ENCODE data around the gene LRRC31.

Gene LRRC31

DNA sequence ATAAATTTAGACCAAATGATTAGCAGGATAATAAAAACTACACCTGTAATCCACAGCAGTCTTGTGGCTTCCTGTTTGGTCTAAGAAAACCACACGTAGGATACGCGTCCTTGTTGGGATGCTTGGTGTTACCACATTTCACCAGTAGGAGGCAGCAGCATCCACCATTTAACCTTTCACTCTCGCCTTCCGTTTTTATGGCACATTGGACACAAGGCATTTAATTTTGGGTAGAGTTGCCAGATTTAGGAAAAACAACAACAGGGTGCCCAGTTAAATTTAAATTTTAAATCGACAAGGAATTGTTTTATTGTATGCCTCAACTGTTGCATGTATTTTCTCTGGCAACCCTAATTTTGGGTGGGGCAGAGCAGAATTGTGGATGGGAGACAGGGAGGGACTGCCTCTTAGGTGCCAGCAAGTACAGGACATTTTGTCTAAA is 6.3 kb downstream of the LRRC31 start:
- peak; percentile 70 for DNase-seq (ENCODE audit: low spot score)

DNA sequence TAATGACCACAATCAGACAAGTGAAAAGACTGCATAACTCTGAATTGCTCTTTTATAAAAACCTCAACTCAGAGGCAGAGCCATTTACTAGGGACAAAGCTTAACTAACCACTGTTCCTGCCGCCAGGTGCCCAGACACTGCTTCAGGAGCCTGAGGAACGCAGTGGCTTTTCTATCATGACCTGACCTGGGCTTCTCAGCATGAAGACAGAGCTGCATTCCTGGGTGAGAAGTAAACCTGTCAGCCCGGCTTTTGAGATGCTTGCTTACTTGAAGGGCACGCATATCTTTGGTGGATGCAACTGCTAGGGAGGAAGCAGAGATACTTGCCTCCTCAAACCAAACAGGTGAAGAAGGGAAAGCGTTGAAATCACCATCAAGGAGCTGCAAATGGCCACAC is 7.9 kb downstream of the LRRC31 start:
- no peak for DNase-seq (ENCODE audit: low spot score)

DNA sequence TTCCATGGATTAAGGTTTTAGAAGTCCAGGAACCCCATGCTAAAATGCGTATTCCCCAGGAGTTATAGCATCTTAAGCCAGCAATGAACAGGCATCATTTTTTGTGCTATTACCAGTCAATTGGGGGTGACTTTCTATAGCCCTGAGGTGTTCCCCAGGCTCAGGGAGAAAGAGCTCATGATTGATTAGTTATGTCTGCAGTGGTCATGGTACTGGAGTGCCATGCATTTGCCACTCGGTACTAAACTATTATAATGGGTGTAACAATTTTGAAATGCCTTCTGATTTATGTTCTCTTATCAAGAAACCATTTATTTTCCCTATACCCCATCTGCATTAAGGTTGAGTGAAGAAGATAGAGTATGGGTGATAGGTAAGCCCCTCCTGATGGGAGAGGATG is 11.9 kb downstream of the LRRC31 start:
- DNase-seq (ENCODE audit: low spot score) = no peak

DNA sequence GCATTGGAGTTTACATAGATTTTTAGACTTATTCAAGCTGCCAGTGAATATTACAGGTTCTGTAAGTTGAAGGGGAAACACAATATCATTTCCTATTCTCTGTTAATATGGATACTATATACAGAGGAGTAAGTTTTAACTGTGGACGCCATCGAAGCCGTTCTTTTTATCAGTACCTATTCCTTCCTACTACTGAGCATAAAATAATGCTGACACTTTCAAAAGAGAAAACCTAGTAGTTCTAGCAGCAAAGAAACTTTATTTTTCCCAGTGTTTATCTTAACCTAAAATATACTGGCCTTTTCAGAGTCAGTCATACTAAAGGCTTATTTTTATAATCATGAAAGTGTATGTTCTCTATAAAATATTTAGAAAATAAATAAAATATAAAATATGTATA is 14.2 kb downstream of the LRRC31 start:
- no peak for DNase-seq (ENCODE audit: low spot score)

DNA sequence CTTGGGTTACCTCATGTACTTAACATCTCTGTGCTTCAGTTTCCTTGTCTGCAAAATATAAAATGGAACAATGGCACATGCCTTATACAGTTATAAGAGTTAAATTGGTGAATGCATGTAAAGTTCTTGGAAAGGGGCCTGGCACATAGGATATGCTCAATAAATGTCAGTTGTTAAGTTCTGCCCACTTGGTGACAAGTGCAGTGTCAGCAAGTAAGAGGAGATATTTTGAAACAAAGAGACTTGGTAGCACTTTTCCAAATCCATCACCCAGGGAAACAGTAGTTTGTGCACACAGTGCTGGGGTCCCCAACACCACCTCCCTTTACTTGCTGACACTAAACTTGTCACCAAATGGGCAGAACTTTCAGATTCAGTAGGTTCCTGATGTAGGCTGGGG is 19.1 kb downstream of the LRRC31 start:
- DNase-seq (ENCODE audit: low spot score) = no peak

DNA sequence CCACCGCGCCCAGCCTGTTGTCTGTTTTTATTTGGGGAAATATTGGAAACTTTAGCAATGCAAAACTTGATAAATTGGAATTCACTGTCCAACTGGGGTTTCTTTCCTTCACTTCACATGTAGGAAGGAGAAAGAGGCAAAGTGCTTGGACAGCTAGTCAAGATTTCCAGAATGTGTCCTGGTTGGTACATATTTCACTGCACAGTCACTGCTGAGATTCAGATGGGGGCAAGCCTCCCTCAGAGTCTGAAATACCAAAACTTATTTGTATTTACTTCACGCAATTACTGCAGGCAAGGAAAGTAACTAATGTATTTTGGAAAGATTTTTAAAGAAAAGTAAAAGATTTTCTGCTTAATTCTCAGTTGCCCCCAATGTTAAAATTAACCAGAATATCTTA is 21.0 kb downstream of the LRRC31 start:
- DNase-seq (ENCODE audit: low spot score) = no peak

DNA sequence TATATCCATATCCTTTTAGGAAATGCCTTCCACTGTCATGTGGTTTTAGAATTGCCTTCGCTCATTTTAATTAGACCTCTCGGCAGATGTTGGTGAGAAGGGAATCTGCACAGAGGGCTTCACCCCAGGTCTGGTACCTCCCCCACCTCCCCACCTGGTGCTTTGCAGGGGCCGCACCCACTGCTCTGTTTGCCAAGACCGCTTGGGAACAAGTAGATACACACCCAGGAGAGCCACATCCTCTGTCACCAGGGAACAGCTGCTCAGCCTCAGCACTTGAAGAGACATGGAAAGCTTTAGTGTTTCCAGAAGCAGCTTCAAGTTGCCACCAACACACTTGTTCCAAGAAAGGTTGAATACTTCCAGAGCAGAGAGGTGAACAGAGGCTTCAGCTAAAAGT is 21.8 kb downstream of the LRRC31 start:
- DNase-seq (ENCODE audit: low spot score) = no peak

DNA sequence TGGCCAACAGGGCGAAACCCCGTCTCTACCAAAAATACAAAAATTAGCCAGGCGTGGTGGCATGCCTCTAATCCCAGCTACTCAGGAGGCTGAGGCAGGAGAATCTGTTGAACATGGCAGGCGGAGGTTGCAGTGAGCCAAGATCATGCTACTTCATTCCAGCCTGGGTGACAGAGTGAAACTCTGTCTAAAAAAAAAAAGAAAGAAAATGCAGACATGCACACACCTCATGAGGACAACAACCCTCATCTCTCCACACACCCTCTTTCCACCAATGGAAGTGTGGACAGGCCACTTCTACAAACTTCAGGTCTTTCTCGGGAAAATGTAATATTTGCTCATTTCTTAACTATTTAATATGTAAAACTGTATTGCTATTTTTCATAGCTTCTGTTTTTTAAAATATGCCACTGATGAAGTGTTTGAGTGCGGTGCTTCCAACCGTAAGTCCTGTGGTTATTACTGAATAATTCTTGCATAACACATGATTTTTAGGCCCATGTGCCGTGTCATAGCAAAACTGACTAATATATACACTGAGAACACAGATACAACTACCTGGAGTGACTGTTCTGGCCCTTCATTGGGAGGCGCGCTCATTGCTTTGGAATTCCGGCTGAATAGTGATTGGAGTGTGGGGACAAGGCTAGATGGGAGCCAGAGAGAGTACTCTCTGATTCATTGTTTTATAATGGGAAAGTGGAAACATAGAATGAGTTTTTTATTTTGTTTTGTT is 23.1 kb downstream of the LRRC31 start:
- DNase-seq (ENCODE audit: low spot score) = no peak

DNA sequence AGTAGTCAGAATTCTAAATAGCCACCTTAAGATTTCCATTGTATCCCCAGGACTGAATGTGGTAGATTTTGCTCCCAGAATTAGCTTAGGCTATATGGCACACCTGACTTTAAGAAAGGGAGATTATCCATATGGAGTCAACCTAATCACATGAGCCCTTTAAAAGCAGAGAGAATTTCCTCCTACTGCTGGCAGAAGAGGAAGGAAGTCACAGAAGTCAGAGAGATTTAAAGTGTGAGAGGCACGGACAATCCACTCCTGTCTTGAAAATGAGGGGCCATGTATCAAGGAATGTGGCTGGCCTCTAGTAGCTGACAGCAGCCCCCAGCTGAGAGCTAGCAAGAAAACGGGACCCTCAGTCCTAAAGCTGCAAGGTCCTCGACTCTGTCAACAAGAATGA is 26.8 kb downstream of the LRRC31 start:
- DNase-seq (ENCODE audit: low spot score) = no peak

DNA sequence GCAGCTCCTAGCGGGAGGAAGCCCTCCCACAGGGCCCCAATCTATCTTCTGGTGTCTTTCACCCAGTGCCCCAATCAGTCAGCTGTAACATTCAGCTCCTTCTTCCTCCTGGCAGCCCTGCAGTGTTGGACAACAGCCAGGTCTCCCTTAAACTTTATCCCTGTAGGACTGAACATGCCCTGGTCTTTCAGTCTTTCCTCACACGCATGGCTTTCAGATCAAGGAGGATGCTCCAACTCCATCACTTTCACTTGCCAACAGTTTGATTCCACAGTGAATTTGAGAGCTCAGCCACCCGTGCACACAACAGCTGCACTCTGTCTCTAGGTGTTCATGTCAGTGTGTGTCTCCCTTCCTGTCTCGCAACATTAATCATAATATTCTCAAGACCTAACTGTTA is 28.6 kb downstream of the LRRC31 start:
- DNase-seq (ENCODE audit: low spot score) = no peak

DNA sequence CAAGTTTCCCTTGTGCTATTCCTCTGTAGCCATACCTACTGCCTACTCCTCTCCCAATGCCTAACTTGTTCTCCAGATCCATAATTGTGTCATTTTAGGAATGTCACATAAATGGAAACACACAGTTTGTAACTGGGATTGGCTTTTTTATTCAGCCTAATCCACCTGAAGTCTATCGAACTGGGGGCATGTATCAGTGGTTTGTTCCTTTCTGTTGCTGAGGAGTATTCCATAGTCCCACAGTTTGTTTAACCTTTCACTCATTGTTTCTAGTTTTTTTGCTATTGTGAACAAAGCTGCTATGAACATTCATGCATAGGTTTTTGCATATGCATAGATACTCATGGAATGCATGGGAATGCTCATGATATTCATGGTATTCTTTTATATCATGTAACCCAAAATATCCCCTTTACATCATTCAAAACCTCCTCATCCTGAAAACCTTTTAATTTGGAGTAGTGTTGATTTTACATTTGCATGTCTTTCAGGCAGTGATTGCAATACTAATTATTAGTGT is 31.2 kb downstream of the LRRC31 start:
- no peak for DNase-seq (ENCODE audit: low spot score)

DNA sequence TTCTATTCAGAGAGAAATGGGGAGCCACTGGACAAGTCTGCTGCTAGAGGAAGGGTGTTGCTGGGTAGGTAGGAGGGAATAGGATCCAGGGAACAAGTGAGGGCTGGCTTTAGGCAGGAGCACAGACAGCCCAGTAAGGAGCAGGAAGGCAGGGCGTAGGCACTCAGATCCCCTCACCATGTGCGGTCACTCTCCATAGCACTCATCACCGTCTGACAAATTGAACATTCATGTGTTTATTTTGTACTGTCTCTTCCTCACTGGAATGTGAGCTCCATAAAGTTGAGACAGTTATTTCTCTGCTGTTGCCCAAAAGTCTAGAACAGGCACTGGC is 32.8 kb downstream of the LRRC31 start:
- DNase-seq (ENCODE audit: low spot score) = no peak

DNA sequence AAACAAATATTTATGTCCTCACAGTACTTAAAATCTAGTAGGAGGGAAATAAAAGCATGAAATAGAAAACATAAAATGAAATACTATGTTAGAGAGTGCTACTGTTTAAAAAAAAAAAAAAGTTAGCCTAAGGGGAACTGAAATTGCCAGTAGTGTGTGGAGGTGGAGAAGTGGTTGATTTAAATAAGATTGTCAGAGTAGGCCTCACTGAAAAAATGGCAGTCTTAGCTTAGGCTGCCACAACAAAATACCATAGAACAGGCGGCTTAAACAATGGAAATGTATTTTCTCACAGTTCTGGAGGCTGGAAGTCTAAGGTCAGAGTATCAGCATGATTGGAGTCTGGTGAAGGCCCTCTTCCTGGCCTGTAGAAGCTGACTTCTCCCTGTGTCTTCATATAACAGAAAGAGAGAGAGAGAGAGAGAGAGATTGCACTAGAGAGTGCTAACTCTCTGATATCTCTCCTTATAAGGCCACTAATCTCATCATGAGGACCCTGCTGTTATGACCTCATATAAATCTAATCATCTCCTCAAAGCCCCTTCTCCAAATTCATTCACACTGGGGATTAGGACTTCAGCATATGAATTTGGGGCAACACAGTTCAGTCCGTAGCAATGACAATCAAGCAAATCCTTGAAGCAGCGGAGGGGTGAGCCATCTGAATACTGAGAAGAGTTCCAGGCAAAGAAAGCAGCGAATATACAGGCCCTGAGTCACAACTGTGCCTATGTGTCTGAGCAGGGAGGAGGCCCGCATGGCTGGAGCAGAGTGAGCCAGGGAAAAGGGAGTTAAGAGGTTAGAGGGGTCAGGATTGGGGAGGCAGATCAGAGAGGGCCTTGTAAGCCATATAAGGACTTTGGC is 33.4 kb downstream of the LRRC31 start:
- no peak for DNase-seq (ENCODE audit: low spot score)

DNA sequence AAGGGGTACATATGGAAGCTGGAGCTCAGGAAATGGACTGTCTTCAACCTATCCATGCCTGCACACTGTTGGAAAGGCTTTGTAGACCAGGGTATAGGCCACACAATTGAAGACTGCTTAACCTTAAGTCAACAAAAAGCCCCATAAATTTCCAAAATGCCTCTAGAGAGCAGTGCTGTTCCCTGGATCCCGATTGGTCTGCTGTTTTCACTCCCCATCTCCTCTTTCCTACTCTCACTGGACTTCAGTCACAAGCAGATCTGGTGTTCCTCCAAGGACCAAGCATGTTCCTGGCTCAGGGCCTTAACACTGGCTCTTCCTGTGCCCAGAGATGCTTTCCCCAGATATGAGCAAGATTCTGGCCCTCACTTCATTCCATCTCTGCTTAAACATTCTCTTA is 34.2 kb downstream of the LRRC31 start:
- no peak for DNase-seq (ENCODE audit: low spot score)

DNA sequence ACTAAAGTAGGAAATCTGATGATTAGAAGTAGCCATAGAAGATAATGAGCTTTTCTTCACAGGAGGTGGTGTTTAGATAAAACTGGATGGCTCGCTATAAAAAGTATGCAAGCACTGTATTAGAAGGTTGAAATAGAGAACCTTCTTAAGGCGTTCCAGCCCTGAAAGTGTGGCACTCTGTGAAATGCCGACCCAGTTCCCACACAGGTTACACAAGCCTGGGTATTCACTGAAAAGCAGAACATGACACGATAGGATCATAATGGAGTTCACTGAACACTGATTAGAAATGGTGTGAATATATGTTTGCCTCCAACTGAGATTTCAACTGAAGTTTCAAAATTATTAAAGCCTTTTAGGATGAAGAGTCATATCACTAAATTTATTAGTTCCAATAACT is 42.0 kb downstream of the LRRC31 start:
- no peak for DNase-seq (ENCODE audit: low spot score)

DNA sequence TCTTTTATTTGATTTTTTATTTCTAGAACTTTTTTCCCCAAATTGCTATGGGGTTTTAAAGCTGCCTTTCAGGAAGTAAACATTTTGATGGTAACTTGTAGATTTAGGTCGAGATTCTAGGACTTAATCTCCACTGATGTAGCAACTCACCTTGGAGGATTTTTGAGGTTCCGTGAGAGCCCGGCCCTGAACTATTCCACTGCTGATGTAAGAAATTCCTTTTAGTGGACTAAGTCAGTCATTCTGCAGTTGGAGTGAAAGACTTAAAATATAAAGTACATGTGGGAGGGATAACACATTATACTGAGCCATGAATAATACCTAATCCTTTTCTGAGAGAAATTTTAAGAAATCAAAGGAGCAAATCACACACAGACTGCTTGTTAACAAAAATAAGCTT is 44.4 kb downstream of the LRRC31 start:
- no peak for DNase-seq (ENCODE audit: low spot score)

DNA sequence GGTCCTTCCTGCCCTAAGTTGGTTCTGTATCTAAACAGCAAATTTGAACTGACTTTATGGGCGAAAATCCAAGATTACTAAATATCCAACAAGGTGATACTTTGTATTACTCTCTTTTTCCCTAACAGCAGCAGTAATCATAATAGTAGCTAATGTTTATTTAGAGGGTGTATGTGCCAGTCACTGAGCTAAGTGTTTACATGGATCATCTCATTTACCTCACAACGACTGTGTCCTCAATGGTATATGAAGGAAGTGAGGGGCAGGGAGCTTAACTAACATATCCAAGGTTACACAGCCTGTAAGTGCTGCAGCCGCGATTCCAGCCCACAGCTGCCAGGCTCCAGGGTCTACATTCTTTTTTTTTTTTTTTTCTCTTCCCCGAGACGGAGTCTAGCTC is 46.8 kb downstream of the LRRC31 start:
- DNase-seq (ENCODE audit: low spot score) = no peak

DNA sequence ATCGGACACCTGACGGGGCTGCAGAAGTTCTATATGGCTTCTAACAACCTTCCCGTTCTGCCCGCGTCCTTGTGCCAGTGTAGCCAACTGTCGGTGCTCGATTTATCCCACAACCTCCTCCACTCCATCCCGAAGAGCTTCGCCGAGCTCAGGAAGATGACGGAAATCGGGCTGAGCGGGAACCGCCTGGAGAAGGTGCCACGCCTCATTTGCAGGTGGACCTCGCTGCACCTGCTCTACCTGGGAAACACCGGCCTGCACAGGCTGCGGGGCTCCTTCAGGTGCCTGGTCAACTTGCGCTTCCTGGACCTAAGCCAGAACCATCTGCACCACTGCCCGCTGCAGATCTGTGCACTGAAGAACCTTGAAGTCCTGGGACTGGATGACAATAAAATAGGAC is 47.2 kb downstream of the LRRC31 start:
- DNase-seq (ENCODE audit: low spot score) = no peak

DNA sequence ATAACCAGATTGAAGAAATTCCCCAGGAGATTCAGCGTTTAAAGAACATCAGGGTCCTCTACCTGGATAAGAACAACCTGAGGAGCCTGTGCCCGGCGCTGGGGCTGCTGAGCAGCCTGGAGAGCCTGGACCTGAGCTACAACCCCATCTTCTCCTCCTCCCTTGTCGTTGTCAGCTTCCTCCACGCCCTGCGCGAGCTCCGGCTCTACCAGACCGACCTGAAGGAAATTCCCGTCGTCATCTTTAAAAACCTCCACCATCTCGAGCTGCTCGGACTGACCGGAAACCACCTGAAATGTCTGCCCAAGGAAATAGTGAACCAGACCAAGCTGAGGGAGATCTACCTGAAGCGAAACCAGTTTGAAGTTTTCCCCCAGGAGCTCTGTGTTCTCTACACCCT is 47.6 kb downstream of the LRRC31 start:
- no peak for DNase-seq (ENCODE audit: low spot score)

DNA sequence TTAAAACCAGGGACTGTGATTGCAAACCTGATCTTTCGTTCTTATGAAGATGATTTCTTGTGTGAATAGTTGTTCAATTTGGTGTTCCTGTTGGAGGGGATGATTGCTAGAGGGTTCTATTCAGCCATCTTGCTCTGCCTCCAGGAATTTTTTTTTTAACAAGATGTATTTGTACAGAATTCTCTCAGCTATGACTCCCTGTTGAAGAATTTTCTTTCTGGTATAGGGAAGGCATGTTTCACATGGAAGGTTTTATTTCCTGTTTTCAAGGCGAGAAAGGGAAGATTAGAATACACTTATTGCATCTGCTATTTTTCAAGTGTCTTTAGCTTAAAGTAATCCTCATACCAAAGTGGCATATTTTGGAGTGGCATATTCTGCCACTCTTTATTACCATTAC is 51.4 kb downstream of the LRRC31 start:
- DNase-seq (ENCODE audit: low spot score) = no peak

DNA sequence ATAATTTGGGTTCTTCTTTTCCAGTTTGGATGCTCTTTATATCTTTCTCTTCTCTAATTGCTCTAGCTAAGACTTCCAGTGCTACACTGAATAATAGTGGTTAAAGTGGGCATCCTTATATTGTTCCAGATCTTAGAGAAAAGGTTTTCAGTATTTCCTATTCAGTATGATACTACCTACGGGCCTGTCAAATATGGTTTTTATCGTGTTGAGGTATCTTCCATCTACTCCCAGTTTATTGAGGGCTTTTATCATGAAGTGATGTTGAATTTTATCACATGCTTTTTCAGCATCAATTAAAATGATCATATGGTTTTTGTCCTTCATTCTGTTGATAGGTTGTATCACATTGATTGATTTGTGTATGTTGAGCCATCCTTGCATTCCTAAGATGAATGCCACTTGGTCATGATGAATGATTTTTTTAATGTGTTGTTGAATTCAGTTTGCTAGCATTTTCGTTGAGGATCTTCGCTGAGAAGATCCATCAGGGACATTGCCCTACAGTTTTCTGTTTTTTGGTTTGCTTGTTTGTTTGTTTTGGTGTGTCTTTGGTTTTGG is 54.1 kb downstream of the LRRC31 start:
- DNase-seq (ENCODE audit: low spot score) = no peak

DNA sequence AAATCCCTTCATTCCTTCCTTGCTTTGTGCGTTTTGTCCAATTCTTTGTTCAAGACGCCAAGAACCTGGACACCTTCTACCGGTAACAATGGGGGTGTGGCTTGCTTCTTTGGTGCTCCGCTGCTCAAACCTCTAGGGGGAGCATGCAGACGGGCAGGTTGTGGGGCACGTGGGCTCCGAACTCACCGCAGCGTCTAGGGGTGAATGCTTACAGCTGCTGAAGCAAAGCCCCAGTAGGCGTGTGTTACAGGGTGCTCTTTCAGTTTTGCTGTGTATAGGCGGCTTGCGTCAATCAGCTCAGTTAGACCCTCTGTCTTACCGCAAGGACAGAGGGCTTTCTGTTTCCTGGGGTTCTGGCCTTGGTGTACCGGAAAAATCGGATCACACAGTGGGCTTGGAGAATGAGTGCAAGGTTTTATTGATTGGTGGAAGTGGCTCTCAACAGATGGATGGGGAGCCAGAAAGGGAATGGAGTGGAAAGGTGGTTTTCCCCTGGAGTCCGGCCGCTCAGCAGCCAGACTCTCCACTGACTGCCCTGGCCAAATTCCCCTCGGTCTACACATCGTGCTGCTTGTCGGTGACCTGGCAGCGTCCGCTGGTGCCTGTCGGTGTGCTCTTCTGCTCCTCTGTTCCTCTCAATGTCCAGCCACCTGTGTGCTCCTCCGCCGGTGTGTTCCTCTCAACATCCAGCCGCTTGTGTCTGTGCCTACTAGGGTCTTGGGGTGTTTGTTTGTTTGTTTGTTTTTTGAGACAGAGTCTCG is 55.8 kb downstream of the LRRC31 start:
- DNase-seq (ENCODE audit: low spot score) = no peak
